HepG2 (cell line): ENCODE results near the gene RPS2. TPM values are rescaled to one million over a fixed set of nuclear protein-coding genes. Genes with fewer than 3 reads are reported as not detected.

Experiments
- ATAC-seq: fragments of 200-7000 bp; cut with Tn5 transposase; 3 replicates; pipeline ENCODE4 v1.9.1; 2020; ENCODE audit warnings: mild to moderate bottlenecking, moderate library complexity
- BruUV-seq: library from RNA; stranded (reverse); fragments of 400-500 nt; replicated peaks from 2 replicates; lab custom pipeline; 2021; lab: Mats Ljungman, UMichigan
- CTCF ChIA-PET: fragments of 300-600 bp; formaldehyde crosslinking; extraction: SDS; loops from one replicate; lab custom pipeline; 2021; ENCODE audit warnings: low total read pairs, inconsistent platforms, low intra/inter-chr PET ratio; lab: Yijun Ruan, JAX
- POLR2A ChIA-PET: fragments of 350-600 bp; sonication (Branson Sonifier 250); formaldehyde crosslinking; loops from one replicate; lab custom pipeline; 2020; ENCODE audit warnings: antibody characterized with exemption, inconsistent platforms; lab: Yijun Ruan, JAX
- DNase-seq: peaks from one replicate; pipeline ENCODE4 v3.0.0-alpha.2; 2015; ENCODE audit warnings: low spot score
- FAIRE-seq: peaks from 3 replicates; lab custom pipeline; 2011; peaks lifted over from hg19 to GRCh38; lab: Jason Lieb, UNC
- H2AFZ ChIP-seq: one replicate; pipeline ENCODE4 v1.6.1; 2011; ENCODE audit warnings: low read length, inconsistent platforms
- H3K27ac ChIP-seq: fragments of 300-600 bp; 3 replicates; pipeline ENCODE4 v1.8.0; 2011; ENCODE audit warnings: mixed run types, mild to moderate bottlenecking, mixed read lengths, low read length, inconsistent platforms; ENCODE audit not compliant: insufficient read depth; ENCODE audit errors: extremely low read length
- H3K27me3 ChIP-seq, 2 experiments: fragments of 200-600 bp in 1 of 2; 2 replicates in 1 of 2; 3 replicates in 1 of 2; pipeline versions ENCODE4 v1.6.0 to v1.8.0; 2011; ENCODE audit warnings: low read length in 2 of 2, mild to moderate bottlenecking in 2 of 2, moderate library complexity in 2 of 2, inconsistent platforms in 1 of 2; ENCODE audit not compliant: insufficient read depth in 2 of 2, control insufficient read depth in 1 of 2
- H3K36me3 ChIP-seq, 2 experiments: fragments of 200-600 bp in 1 of 2; replicated peaks in 1 of 2; 2 replicates in 1 of 2; 3 replicates in 1 of 2; pipeline versions ENCODE4 v1.5.1 to v1.8.0; 2011; ENCODE audit warnings: low read length in 2 of 2, inconsistent platforms in 1 of 2; ENCODE audit not compliant: insufficient read depth in 2 of 2, control insufficient read depth in 1 of 2
- H3K4me1 ChIP-seq: 2 replicates; pipeline ENCODE4 v1.5.1; 2012; ENCODE audit warnings: low read length, inconsistent platforms; ENCODE audit not compliant: insufficient read depth
- H3K4me2 ChIP-seq: 2 replicates; pipeline ENCODE4 v1.6.0; 2011; ENCODE audit warnings: low read depth, low read length, inconsistent platforms
- H3K4me3 ChIP-seq, 3 experiments: fragments of 200-600 bp in 1 of 3; sonication (generic), shearing (Covaris generic) in 1 of 3; replicated peaks in 1 of 3; 2 replicates each; pipeline ENCODE4 v1.5.1; 2011 to 2016; ENCODE audit warnings: low read length in 3 of 3, inconsistent platforms in 2 of 3, low read depth in 2 of 3, mild to moderate bottlenecking in 2 of 3, control low read depth in 1 of 3, mixed read lengths in 1 of 3; ENCODE audit not compliant: insufficient read depth in 1 of 3
- H3K79me2 ChIP-seq: one replicate; pipeline ENCODE4 v1.6.1; 2011; ENCODE audit warnings: low read length, inconsistent platforms; ENCODE audit not compliant: insufficient read depth
- H3K9ac ChIP-seq: 2 replicates; pipeline ENCODE4 v1.6.0; 2011; ENCODE audit warnings: mild to moderate bottlenecking, low read depth, low read length, inconsistent platforms; ENCODE audit not compliant: insufficient read depth
- H3K9me3 ChIP-seq: 2 replicates; pipeline ENCODE4 v1.5.1; 2012; ENCODE audit warnings: mild to moderate bottlenecking, low read length
- H4K20me1 ChIP-seq: 2 replicates; pipeline ENCODE4 v1.6.0; 2011; ENCODE audit warnings: inconsistent platforms, mild to moderate bottlenecking, low read length, moderate library complexity; ENCODE audit not compliant: insufficient read depth
- AGO2 ChIP-seq: fragments of 200-400 bp; formaldehyde crosslinking; optimal IDR thresholded peaks from 2 replicates; pipeline ENCODE3; 2017; ENCODE audit warnings: mild to moderate bottlenecking, low read depth, low read length, moderate library complexity
- CEBPB ChIP-seq: IDR thresholded peaks from 2 replicates; pipeline ENCODE4 v1.6.1; 2011; ENCODE audit warnings: low read depth, low read length, improper control_type of control experiment, borderline replicate concordance
- NR2C2 ChIP-seq: sonication (generic); formaldehyde crosslinking; IDR thresholded peaks from 2 replicates; pipeline ENCODE4 v1.4.0; 2020; ENCODE audit warnings: missing genetic modification reagents, mild to moderate bottlenecking, moderate library complexity, borderline replicate concordance
- ZKSCAN5 ChIP-seq: sonication (generic); formaldehyde crosslinking; IDR thresholded peaks from 2 replicates; pipeline ENCODE4 v1.5.1; 2020; ENCODE audit warnings: mild to moderate bottlenecking, missing genetic modification reagents
- ZNF629 ChIP-seq: sonication (generic); formaldehyde crosslinking; conservative IDR thresholded peaks from 2 replicates; pipeline ENCODE4 v1.5.0; 2020; ENCODE audit warnings: missing genetic modification reagents
- WGBS: methylation state at CpG from one replicate; pipeline ENCODE4 v1.1.6; 2017; ENCODE audit warnings: low lambda C conversion rate; 5-methylcytosine and 5-hydroxymethylcytosine counted together
- in situ Hi-C: cut with HindIII; loops from 2 replicates; pipeline ENCODE4 v1.10.0; 2017; ENCODE audit warnings: low pct_unique_long_range_greater_than_20kb; ENCODE audit not compliant: extremely low pct_ligation_motif_present
- intact Hi-C: fragments of 100-400 bp; cut with micrococcal nuclease; formaldehyde crosslinking; loops from one replicate; pipeline ENCODE4 v1.10.0; 2022; ENCODE audit not compliant: unreplicated experiment
- polyA plus RNA-seq, 8 experiments: library from polyadenylated mRNA; depleted of rRNA in 3 of 8; stranded (reverse) in 7 of 8; unstranded in 1 of 8; fragments of >200 nt; fragmentation: Illumina TruSeq in 4 of 8; extraction: Trizol in 4 of 8; gene quantifications; 2 replicates each; pipeline versions ENCODE4 v1.2.1 to v1.2.3, GENCODE V29; 2011 to 2016; ENCODE audit warnings: low read depth in 4 of 8, missing spikeins in 1 of 8, mixed read lengths in 1 of 8; ENCODE audit not compliant: insufficient read depth in 1 of 8
- total RNA-seq, 5 experiments: library from RNA; depleted of rRNA; stranded (reverse); fragments of >200 nt; fragmentation: Illumina TruSeq; extraction: Trizol; gene quantifications; 2 replicates each; pipeline ENCODE4 v1.2.3, GENCODE V29; 2016; ENCODE audit warnings: low read depth in 1 of 5
- TF ChIP-seq, protein P1 (sequence below): sonication (generic); formaldehyde crosslinking; IDR thresholded peaks from 2 replicates; pipeline ENCODE4 v1.4.0; 2020; ENCODE audit warnings: missing genetic modification reagents, borderline replicate concordance
- TF ChIP-seq, protein P2 (sequence below): sonication (generic); formaldehyde crosslinking; IDR thresholded peaks from 2 replicates; pipeline ENCODE4 v1.5.0; 2020; ENCODE audit warnings: mild to moderate bottlenecking, missing genetic modification reagents
- TF ChIP-seq, protein P3 (sequence below): sonication (generic); formaldehyde crosslinking; IDR thresholded peaks from 2 replicates; pipeline ENCODE4 v1.4.0; 2020; ENCODE audit warnings: missing genetic modification reagents, borderline replicate concordance
- TF ChIP-seq, protein P4 (sequence below): sonication (generic); formaldehyde crosslinking; IDR thresholded peaks from 2 replicates; pipeline ENCODE4 v1.5.1; 2020; ENCODE audit warnings: mild to moderate bottlenecking, missing genetic modification reagents, moderate library complexity

The RPS2 gene
- total and polyA plus RNA-seq, 2 of the 13 experiments (the other 11 are each of a cell fraction or from before 2014, with no cell fraction given): 1,908 to 4,514 TPM

DNA sequence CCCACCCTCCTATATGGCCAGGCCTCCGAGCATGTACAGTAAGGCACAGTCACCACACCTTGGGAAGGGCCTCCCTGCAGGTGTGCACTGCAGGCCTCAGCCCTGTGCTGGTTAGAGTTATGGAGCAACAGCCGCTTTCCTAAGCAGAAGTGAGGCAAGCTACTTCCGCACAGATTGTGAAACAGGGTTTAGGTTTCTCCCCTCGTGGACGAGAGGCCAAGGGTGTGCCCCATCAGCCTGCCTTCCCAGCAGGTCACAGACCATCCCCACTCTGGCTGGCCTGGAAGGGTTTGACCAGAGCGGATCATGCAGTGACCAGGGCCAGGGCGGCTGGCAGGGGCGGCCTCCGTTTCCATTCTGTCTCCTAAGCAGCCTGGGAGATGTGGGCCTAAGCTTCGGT is 26.3 kb downstream of the RPS2 start:
- ChIA-PET POLR2A (no interaction called here), CTCF (no interaction called here)
- no peak overlapping the region for H3K4me3 ChIP-seq
- no peak overlapping the region for H2AFZ ChIP-seq
- ATAC-seq (no peak), DNase-seq (no peak), FAIRE-seq (no peak)
- no peaks in the 10 kb centered on the region for H3K9me3 ChIP-seq
- in situ Hi-C loops: no loop called here
- H3K9ac ChIP-seq: no peak overlapping the region
- H3K27ac ChIP-seq: peak overlapping the region; percentile 96
- no peak overlapping the region for H3K4me2 ChIP-seq
- TF ChIP-seq AGO2 (peak; percentile 5), ZNF629 (CRISPR knock-in tag) (no peak), ZKSCAN5 (CRISPR knock-in tag) (no peak), CEBPB (peak; percentile 72; the same call in 1 of the 2 replicates), NR2C2 (CRISPR knock-in tag) (no peak)
- TF ChIP-seq, protein P1, sequence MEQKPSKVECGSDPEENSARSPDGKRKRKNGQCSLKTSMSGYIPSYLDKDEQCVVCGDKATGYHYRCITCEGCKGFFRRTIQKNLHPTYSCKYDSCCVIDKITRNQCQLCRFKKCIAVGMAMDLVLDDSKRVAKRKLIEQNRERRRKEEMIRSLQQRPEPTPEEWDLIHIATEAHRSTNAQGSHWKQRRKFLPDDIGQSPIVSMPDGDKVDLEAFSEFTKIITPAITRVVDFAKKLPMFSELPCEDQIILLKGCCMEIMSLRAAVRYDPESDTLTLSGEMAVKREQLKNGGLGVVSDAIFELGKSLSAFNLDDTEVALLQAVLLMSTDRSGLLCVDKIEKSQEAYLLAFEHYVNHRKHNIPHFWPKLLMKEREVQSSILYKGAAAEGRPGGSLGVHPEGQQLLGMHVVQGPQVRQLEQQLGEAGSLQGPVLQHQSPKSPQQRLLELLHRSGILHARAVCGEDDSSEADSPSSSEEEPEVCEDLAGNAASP: no peak
- TF ChIP-seq, protein P2, sequence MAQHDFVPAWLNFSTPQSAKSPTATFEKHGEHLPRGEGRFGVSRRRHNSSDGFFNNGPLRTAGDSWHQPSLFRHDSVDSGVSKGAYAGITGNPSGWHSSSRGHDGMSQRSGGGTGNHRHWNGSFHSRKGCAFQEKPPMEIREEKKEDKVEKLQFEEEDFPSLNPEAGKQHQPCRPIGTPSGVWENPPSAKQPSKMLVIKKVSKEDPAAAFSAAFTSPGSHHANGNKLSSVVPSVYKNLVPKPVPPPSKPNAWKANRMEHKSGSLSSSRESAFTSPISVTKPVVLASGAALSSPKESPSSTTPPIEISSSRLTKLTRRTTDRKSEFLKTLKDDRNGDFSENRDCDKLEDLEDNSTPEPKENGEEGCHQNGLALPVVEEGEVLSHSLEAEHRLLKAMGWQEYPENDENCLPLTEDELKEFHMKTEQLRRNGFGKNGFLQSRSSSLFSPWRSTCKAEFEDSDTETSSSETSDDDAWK (CRISPR knock-in tag): no peak
- TF ChIP-seq, protein P3, sequence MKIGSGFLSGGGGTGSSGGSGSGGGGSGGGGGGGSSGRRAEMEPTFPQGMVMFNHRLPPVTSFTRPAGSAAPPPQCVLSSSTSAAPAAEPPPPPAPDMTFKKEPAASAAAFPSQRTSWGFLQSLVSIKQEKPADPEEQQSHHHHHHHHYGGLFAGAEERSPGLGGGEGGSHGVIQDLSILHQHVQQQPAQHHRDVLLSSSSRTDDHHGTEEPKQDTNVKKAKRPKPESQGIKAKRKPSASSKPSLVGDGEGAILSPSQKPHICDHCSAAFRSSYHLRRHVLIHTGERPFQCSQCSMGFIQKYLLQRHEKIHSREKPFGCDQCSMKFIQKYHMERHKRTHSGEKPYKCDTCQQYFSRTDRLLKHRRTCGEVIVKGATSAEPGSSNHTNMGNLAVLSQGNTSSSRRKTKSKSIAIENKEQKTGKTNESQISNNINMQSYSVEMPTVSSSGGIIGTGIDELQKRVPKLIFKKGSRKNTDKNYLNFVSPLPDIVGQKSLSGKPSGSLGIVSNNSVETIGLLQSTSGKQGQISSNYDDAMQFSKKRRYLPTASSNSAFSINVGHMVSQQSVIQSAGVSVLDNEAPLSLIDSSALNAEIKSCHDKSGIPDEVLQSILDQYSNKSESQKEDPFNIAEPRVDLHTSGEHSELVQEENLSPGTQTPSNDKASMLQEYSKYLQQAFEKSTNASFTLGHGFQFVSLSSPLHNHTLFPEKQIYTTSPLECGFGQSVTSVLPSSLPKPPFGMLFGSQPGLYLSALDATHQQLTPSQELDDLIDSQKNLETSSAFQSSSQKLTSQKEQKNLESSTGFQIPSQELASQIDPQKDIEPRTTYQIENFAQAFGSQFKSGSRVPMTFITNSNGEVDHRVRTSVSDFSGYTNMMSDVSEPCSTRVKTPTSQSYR (CRISPR knock-in tag): no peak
- TF ChIP-seq, protein P4, sequence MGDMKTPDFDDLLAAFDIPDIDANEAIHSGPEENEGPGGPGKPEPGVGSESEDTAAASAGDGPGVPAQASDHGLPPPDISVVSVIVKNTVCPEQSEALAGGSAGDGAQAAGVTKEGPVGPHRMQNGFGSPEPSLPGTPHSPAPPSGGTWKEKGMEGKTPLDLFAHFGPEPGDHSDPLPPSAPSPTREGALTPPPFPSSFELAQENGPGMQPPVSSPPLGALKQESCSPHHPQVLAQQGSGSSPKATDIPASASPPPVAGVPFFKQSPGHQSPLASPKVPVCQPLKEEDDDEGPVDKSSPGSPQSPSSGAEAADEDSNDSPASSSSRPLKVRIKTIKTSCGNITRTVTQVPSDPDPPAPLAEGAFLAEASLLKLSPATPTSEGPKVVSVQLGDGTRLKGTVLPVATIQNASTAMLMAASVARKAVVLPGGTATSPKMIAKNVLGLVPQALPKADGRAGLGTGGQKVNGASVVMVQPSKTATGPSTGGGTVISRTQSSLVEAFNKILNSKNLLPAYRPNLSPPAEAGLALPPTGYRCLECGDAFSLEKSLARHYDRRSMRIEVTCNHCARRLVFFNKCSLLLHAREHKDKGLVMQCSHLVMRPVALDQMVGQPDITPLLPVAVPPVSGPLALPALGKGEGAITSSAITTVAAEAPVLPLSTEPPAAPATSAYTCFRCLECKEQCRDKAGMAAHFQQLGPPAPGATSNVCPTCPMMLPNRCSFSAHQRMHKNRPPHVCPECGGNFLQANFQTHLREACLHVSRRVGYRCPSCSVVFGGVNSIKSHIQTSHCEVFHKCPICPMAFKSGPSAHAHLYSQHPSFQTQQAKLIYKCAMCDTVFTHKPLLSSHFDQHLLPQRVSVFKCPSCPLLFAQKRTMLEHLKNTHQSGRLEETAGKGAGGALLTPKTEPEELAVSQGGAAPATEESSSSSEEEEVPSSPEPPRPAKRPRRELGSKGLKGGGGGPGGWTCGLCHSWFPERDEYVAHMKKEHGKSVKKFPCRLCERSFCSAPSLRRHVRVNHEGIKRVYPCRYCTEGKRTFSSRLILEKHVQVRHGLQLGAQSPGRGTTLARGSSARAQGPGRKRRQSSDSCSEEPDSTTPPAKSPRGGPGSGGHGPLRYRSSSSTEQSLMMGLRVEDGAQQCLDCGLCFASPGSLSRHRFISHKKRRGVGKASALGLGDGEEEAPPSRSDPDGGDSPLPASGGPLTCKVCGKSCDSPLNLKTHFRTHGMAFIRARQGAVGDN (CRISPR knock-in tag): peak; percentile 30; the same call in 1 of the 2 replicates
- no TSS peak for BruUV-seq
- peaks cover 26% of the 10 kb centered on the region for H3K79me2 ChIP-seq
- no peaks in the 10 kb centered on the region for H3K27me3 ChIP-seq
- intact Hi-C loops: no loop called here
- peaks cover 7 to 24% of the 10 kb centered on the region in 2 experiments; a peak in 3 of 5 replicates for H3K36me3 ChIP-seq
- H4K20me1 ChIP-seq: no peaks in the 10 kb centered on the region; the same call in 1 of the 2 replicates
- WGBS: 74% methylated on average over 8 of the region's 10 CpGs
- peaks cover 76% of the 10 kb centered on the region for H3K4me1 ChIP-seq
